Gastroesophageal sphincter (tissue), 3 donors: ENCODE data around the gene IBA57.

Source experiments
- CTCF ChIP-seq, 4 experiments: fragments of 200-600 bp in 2 of 4; fragments of 450-650 bp in 2 of 4; sonication (generic) in 1 of 4; IDR thresholded peaks; one replicate each; pipeline ENCODE4 v1.5.1; 2017 to 2019; ENCODE audit warnings: antibody characterized with exemption in 4 of 4, mild to moderate bottlenecking in 2 of 4, moderate library complexity in 2 of 4
- EP300 ChIP-seq: sonication (generic); formaldehyde crosslinking; IDR thresholded peaks from one replicate; pipeline ENCODE4 v1.6.1; 2017; ENCODE audit warnings: antibody characterized with exemption, mild to moderate bottlenecking
- POLR2A ChIP-seq, 2 donors: fragments of 450-650 bp; IDR thresholded peaks; one replicate each; pipeline ENCODE4 v1.6.1; 2017; ENCODE audit warnings: antibody characterized with exemption in 2 of 2, mild to moderate bottlenecking in 2 of 2, moderate library complexity in 1 of 2
- POLR2AphosphoS5 ChIP-seq: sonication (generic); formaldehyde crosslinking; IDR thresholded peaks from one replicate; pipeline ENCODE4 v1.6.1; 2017; ENCODE audit warnings: antibody characterized with exemption

DNA sequence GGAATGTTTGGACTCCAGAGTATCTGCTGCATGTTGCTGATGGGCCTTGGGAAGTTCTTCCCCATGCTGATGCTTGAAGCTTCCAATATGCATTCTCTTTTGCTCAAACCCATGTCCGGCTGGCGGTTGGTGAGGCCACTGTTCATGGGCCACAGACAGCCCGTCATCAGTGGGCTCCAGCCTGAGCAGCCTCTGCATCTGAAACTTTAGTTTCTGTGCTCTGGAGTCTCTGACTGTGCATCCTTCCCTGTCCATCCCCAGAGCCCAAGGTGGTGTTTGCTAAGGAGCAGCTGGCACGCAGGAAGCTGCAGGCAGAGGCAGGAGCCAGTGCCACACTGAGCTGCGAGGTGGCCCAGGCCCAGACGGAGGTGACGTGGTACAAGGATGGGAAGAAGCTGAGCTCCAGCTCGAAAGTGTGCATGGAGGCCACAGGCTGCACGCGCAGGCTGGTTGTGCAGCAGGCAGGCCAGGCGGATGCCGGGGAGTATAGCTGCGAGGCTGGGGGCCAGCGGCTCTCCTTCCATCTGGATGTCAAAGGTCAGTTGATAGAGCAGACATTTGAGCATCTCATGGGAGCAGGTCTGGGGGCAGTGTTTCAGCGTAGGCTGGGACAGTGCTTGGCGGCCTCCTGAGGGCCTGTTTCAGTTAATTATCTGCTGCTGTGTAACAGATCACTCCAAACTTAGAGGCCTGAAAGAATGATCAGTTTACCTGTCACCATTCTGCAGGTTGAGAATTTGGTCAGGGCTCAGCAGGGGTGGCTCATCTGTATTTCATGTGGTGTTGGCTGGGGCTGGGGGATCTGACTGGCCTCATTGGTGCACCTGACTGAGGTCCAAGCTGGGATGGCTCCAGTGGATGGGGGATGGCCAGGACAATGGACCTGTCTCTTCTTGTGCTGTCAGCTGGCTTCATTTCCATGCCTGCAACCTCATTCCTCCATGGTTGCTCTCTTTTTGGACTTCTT, 58.9 kb downstream of the IBA57 start:
- TF ChIP-seq CTCF (IDR thresholded peaks at IDR 0.05) = no peak
- no peak for TF ChIP-seq POLR2A (IDR thresholded peaks at IDR 0.05)
- TF ChIP-seq EP300 = no peak
- no peak for TF ChIP-seq POLR2AphosphoS5
